ENCODE results near the gene NBPF19.
"Not testable (repeated sequence)": the region's sequence is repeated elsewhere in the genome, so short reads cannot be mapped to it uniquely, and the experiment has no call there.

Gene NBPF19

GRCh38 chr1:149474745-149475144 is at the start of gene NBPF19:
Gene NBPF19, plus strand, starts transcription at chr1:149475045. Its CDS starts 888 bp downstream, at chr1:149475933.
- not testable (repeated sequence) for DNase-seq

GRCh38 chr1:149428317-149428716 is 46.5 kb upstream of the NBPF19 start:
- DNase-seq, result not testable (repeated sequence)

GRCh38 chr1:149445451-149445850 is 29.4 kb upstream of the NBPF19 start:
- DNase-seq, result not testable (repeated sequence)

GRCh38 chr1:149452196-149452595 is 22.6 kb upstream of the NBPF19 start:
- DNase-seq, result not testable (repeated sequence)

GRCh38 chr1:149452652-149453051 is 22.2 kb upstream of the NBPF19 start:
- DNase-seq, result not testable (repeated sequence)

- not testable (repeated sequence) for DNase-seq
Observed at GRCh38 chr1:149558350-149558825, 83.5 kb downstream of the NBPF19 start.

- DNase-seq, result not testable (repeated sequence)
Observed at GRCh38 chr1:149561806-149562205, 87.0 kb downstream of the NBPF19 start.

- not testable (repeated sequence) for DNase-seq
Observed at GRCh38 chr1:149565485-149565884, 90.6 kb downstream of the NBPF19 start.

GRCh38 chr1:149572763-149573162 is 97.9 kb downstream of the NBPF19 start:
- not testable (repeated sequence) for DNase-seq

- DNase-seq, result not testable (repeated sequence)
Observed at GRCh38 chr1:149585592-149585991, 110.7 kb downstream of the NBPF19 start.

All from NCI-H774 (cell line).